GM12878 (cell line): ENCODE results near the gene GAB1.

Experiments used
- CBX3 ChIP-seq: fragments of 200-600 bp; sonication (generic); IDR thresholded peaks from 2 replicates; pipeline ENCODE4 v1.6.1; 2016; ENCODE audit warnings: low read depth, borderline replicate concordance
- EED ChIP-seq: sonication (generic); IDR thresholded peaks from 2 replicates; pipeline ENCODE4 v1.6.1; 2016; ENCODE audit warnings: antibody characterized with exemption, low read depth
- RAD51 ChIP-seq: fragments of 450-650 bp; IDR thresholded peaks from 2 replicates; pipeline ENCODE4 v1.6.1; 2016; ENCODE audit warnings: moderate library complexity, mild to moderate bottlenecking, inconsistent platforms

DNA sequence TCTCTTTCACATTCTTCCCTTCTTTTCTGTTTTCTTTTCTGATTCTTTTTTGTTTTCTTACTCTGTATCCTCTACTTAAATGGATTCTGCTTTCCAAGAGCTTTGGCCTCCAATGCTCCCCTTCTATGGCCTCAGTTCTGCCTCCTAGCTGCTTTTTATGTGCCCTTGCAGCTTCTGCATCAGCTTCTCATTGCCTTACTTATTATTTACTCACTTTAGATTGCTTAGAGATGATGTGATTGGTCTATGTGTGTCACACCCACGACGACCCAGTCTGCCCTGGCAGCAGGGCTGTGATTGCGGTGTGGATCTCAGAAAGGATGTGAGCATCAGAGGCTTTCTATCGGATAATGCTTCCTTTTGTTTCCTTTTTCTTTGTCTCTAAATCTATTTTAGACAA, 105.0 kb downstream of the GAB1 start:
- no peak for TF ChIP-seq RAD51
- TF ChIP-seq CBX3 = no peak
- TF ChIP-seq EED = no peak
